Kidney (tissue), 14 donors: ENCODE measurements around the gene ZIC5. TPM values are rescaled to one million over a fixed set of nuclear protein-coding genes. Genes with fewer than 3 reads are reported as not detected.
A peak's percentile ranks its signal among the peaks of the same experiment; 100 is the strongest.

Source experiments
- DNase-seq, 5 donors: peaks; one replicate each; pipeline ENCODE4 v3.0.0-alpha.2; 2013 to 2020
- FAIRE-seq: peaks from 2 replicates; lab custom pipeline; 2012; peaks lifted over from hg19 to GRCh38; lab: Jason Lieb, UNC
- H3K27ac ChIP-seq, 2 donors: one replicate each; pipeline ENCODE4 v1.7.0; 2013; ENCODE audit warnings: low read depth in 2 of 2, low read length in 2 of 2, inconsistent platforms in 1 of 2
- H3K27me3 ChIP-seq: one replicate; pipeline ENCODE4 v1.7.1; 2013; ENCODE audit warnings: low read length, inconsistent platforms; ENCODE audit not compliant: control insufficient read depth, insufficient read depth
- H3K36me3 ChIP-seq, 3 donors: one replicate each; pipeline versions ENCODE4 v1.7.0 to v1.7.1; 2013; ENCODE audit warnings: low read length in 3 of 3, control low read depth in 1 of 3, inconsistent platforms in 1 of 3; ENCODE audit not compliant: insufficient read depth in 3 of 3, control insufficient read depth in 2 of 3
- H3K4me1 ChIP-seq, 3 donors: one replicate each; pipeline versions ENCODE4 v1.7.0 to v1.7.1; 2013; ENCODE audit warnings: low read length in 3 of 3, inconsistent platforms in 1 of 3, low read depth in 1 of 3; ENCODE audit not compliant: control insufficient read depth in 2 of 3, insufficient read depth in 2 of 3
- H3K4me3 ChIP-seq, 3 donors: one replicate each; pipeline versions ENCODE4 v1.7.0 to v1.8.1; 2013; ENCODE audit warnings: low read length in 3 of 3, control low read depth in 1 of 3, inconsistent platforms in 1 of 3
- H3K9ac ChIP-seq, 3 donors: one replicate each; pipeline versions ENCODE4 v1.7.0 to v1.7.1; 2013; ENCODE audit warnings: low read length in 3 of 3, control low read depth in 1 of 3, inconsistent platforms in 1 of 3
- H3K9me3 ChIP-seq, 3 donors: one replicate each; pipeline versions ENCODE4 v1.7.0 to v1.7.1; 2013; ENCODE audit warnings: low read length in 3 of 3, control low read depth in 1 of 3, inconsistent platforms in 1 of 3; ENCODE audit not compliant: control insufficient read depth in 2 of 3, insufficient read depth in 1 of 3
- intact Hi-C: fragments of 100-400 bp; cut with DNase I; formaldehyde crosslinking; loops from one replicate; pipeline ENCODE4 v1.11.1; 2022
- polyA plus RNA-seq: library from polyadenylated mRNA; stranded (reverse); fragments of 350-450 nt; fragmentation: Illumina TruSeq; extraction: RNeasy Lipid Tissue Mini Kit (QIAGEN cat#74804); gene quantifications from one replicate; pipeline ENCODE4 v1.2.3, GENCODE V29; 2014; ENCODE audit warnings: low read depth, low replicate concordance; ENCODE audit not compliant: insufficient read depth
- total RNA-seq: library from RNA; stranded (reverse); fragmentation: NEBNext Ultra II Directional; extraction: Animal tissue kit (Norgen Biotek cat#: 25700); gene quantifications from one replicate; pipeline ENCODE4 v1.2.1, GENCODE V29; 2021
- TF ChIP-seq, protein P1 (sequence below): IDR thresholded peaks from 3 replicates; pipeline ENCODE4 v1.5.1; 2012; ENCODE audit warnings: mild to moderate bottlenecking, moderate library complexity, borderline replicate concordance; ENCODE audit not compliant: insufficient read depth; ENCODE audit errors: extremely low read depth
- donor health status: control.
- donor health status: control.
- donor health status: control.
- donor health status: control.
- donor health status: control.
- donor health status: DM: yes; HTN: yes; CAD: no.
- donor health status: Normal renal cell carcinoma (clear cell type).

The ZIC5 gene
- total and polyA plus RNA-seq, 2 donors from 2014 or later = not detected

DNA sequence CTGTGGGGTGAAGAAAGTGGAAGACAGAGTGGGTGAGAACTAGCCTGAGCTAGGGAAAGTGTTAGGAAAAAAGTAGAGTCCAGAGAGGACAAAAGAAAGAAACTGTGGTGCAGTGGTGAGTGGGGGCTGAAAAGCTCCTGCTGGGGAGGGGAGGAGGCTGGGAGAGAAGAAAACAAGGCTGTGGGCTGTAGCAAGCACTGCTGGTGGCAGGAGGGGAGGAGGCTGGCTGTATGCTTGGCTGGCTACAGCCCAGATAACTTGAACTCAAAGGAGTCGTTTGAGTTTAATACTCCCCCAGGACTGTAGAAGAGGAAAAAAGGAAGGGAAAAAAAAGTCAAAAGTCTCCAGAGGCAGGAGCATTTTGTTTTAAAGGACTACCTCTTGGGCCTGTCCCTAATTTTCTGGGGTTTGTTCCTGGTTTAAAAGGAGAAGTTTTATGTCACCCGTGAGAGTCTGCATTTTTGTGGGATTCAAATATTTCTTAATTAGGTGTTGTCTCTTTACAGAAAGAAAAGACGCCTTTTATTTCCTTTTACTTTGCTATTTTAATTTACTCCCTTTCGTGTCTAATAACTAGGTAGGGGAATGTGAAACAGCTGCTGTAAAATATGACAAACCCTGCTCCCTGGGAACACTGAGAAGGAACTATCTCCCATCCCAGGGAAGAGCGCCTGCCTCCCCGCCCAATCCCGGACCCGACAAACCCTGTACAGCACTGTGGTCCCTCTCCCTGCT, 21.7 kb downstream of the ZIC5 start:
- Histone ChIP-seq H3K4me1 (no peaks in the 10 kb centered on the region), H3K9me3 (no peaks in the 10 kb centered on the region), H3K9ac (no peak overlapping the region), H3K4me3 (no peak overlapping the region), H3K27ac (no peak overlapping the region), H3K27me3 (peaks cover 6% of the 10 kb centered on the region), H3K36me3 (no peaks in the 10 kb centered on the region)
- FAIRE-seq (no peak), DNase-seq (peak in 4 of 5 donors; percentile 50 to 70 (median 60))
- TF ChIP-seq, protein P1, sequence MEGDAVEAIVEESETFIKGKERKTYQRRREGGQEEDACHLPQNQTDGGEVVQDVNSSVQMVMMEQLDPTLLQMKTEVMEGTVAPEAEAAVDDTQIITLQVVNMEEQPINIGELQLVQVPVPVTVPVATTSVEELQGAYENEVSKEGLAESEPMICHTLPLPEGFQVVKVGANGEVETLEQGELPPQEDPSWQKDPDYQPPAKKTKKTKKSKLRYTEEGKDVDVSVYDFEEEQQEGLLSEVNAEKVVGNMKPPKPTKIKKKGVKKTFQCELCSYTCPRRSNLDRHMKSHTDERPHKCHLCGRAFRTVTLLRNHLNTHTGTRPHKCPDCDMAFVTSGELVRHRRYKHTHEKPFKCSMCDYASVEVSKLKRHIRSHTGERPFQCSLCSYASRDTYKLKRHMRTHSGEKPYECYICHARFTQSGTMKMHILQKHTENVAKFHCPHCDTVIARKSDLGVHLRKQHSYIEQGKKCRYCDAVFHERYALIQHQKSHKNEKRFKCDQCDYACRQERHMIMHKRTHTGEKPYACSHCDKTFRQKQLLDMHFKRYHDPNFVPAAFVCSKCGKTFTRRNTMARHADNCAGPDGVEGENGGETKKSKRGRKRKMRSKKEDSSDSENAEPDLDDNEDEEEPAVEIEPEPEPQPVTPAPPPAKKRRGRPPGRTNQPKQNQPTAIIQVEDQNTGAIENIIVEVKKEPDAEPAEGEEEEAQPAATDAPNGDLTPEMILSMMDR = no peak
- intact Hi-C loops = no loop called here

- H3K36me3 ChIP-seq = no peaks in the 10 kb centered on the region
- H3K4me1 ChIP-seq = no peaks in the 10 kb centered on the region
- TF ChIP-seq, protein P1 = no peak
- no peak overlapping the region for H3K4me3 ChIP-seq
- no peaks in the 10 kb centered on the region for H3K9me3 ChIP-seq
- H3K27ac ChIP-seq = no peak overlapping the region
- DNase-seq (no peak), FAIRE-seq (no peak)
- peaks cover 4% of the 10 kb centered on the region for H3K27me3 ChIP-seq
- intact Hi-C loops = no loop called here
- no peak overlapping the region for H3K9ac ChIP-seq
These were observed 22.5 kb downstream of the ZIC5 start for GRCh38 chr13:99948907-99949678.

DNA sequence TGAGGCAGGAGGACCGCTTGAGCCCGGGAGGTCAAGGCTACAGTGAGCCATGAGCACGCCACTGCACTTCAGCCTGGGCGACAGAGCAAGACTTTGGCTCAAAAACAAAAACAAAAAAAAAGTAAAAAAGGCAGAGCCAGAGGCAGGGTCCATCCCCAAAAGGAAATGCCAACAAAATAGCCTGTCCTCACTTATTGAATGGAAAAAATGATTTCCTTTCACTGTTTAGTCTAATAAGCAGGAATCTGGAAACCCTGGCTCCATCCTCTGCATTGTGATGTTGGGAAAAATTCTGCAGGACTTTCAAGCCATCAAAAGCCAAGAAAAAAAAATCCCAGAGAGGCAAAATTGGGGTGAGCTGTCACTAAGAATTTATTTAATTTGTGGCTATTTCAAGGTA, 23.2 kb downstream of the ZIC5 start:
- H3K9me3 ChIP-seq = no peaks in the 10 kb centered on the region
- no peak overlapping the region for H3K4me3 ChIP-seq
- no peaks in the 10 kb centered on the region for H3K4me1 ChIP-seq
- H3K36me3 ChIP-seq = no peaks in the 10 kb centered on the region
- FAIRE-seq (no peak), DNase-seq (no peak)
- no peak overlapping the region for H3K9ac ChIP-seq
- TF ChIP-seq, protein P1 = no peak
- no peak overlapping the region for H3K27ac ChIP-seq
- H3K27me3 ChIP-seq = peaks cover 2% of the 10 kb centered on the region
- intact Hi-C loops = no loop called here
